Neural crest cell (in vitro differentiated cells): ENCODE data around the gene CDH10. TPM values are rescaled to one million over a fixed set of nuclear protein-coding genes. Genes with fewer than 3 reads are reported as not detected.

Source experiments
- DNase-seq: peaks from one replicate; pipeline ENCODE4 v3.0.0; 2021; ENCODE audit warnings: low read depth, mixed read lengths, low spot score
- H3K27ac Mint-ChIP-seq: one replicate; pipeline ENCODE4 v1.8.0; 2021; ENCODE audit warnings: mild to moderate bottlenecking, mixed read lengths; ENCODE audit not compliant: unreplicated experiment
- H3K27me3 Mint-ChIP-seq: 2 replicates; pipeline ENCODE4 v1.8.0; 2021; ENCODE audit warnings: low read depth, mild to moderate bottlenecking, mixed read lengths
- H3K36me3 Mint-ChIP-seq: 2 replicates; pipeline ENCODE4 v1.8.0; 2021; ENCODE audit warnings: low read depth, mild to moderate bottlenecking, mixed read lengths
- H3K4me1 Mint-ChIP-seq: 2 replicates; pipeline ENCODE4 v1.8.0; 2021; ENCODE audit warnings: mixed read lengths
- H3K4me3 Mint-ChIP-seq: one replicate; pipeline ENCODE4 v1.8.0; 2021; ENCODE audit warnings: mild to moderate bottlenecking, mixed read lengths
- H3K9me3 Mint-ChIP-seq: 2 replicates; pipeline ENCODE4 v1.8.0; 2021; ENCODE audit warnings: mixed read lengths
- CTCF ChIP-seq: fragments of 200-600 bp; sonication (generic); conservative IDR thresholded peaks from 2 replicates; pipeline ENCODE4 v1.5.0; 2021; ENCODE audit warnings: antibody characterized with exemption, mild to moderate bottlenecking
- total RNA-seq: library from RNA; stranded (reverse); gene quantifications from 2 replicates; pipeline ENCODE4 v1.2.1, GENCODE V29; 2021

The CDH10 gene
- total RNA-seq, 1 donor from 2014 or later = 4.8 TPM

GRCh38 chr5:24623624-24624023, 21.2 kb downstream of the CDH10 start:
- Mint-ChIP-seq H3K4me3 (no peak overlapping the region), H3K36me3 (no peaks in the 10 kb centered on the region), H3K4me1 (peaks cover 3% of the 10 kb centered on the region), H3K27me3 (no peaks in the 10 kb centered on the region), H3K9me3 (no peaks in the 10 kb centered on the region), H3K27ac (no peak overlapping the region)
- no peak for TF ChIP-seq CTCF
- no peak for DNase-seq

GRCh38 chr5:24623031-24623430, 21.7 kb downstream of the CDH10 start:
- Mint-ChIP-seq H3K27ac (no peak overlapping the region), H3K27me3 (no peaks in the 10 kb centered on the region), H3K4me3 (no peak overlapping the region), H3K36me3 (no peaks in the 10 kb centered on the region), H3K4me1 (peaks cover 3% of the 10 kb centered on the region), H3K9me3 (no peaks in the 10 kb centered on the region)
- TF ChIP-seq CTCF = no peak
- no peak for DNase-seq

- Mint-ChIP-seq H3K4me1 (peaks cover 3% of the 10 kb centered on the region), H3K4me3 (no peak overlapping the region), H3K36me3 (no peaks in the 10 kb centered on the region), H3K27ac (no peak overlapping the region), H3K9me3 (no peaks in the 10 kb centered on the region), H3K27me3 (no peaks in the 10 kb centered on the region)
- TF ChIP-seq CTCF = no peak
- DNase-seq = no peak
Measured at GRCh38 chr5:24621792-24622191, 23.0 kb downstream of the CDH10 start.

- Mint-ChIP-seq H3K27me3 (no peaks in the 10 kb centered on the region), H3K4me1 (no peaks in the 10 kb centered on the region), H3K27ac (no peak overlapping the region), H3K9me3 (no peaks in the 10 kb centered on the region), H3K36me3 (no peaks in the 10 kb centered on the region), H3K4me3 (no peak overlapping the region)
- DNase-seq = no peak
- TF ChIP-seq CTCF = no peak
Measured at GRCh38 chr5:24616566-24616965, 28.2 kb downstream of the CDH10 start.

- TF ChIP-seq CTCF = no peak
- DNase-seq = no peak
- no peaks in the 10 kb centered on the region for H3K27me3 Mint-ChIP-seq
- H3K9me3 Mint-ChIP-seq = no peaks in the 10 kb centered on the region
- no peaks in the 10 kb centered on the region for H3K36me3 Mint-ChIP-seq
- H3K4me3 Mint-ChIP-seq = no peak overlapping the region
- H3K4me1 Mint-ChIP-seq = no peaks in the 10 kb centered on the region
- no peak overlapping the region for H3K27ac Mint-ChIP-seq
Measured at GRCh38 chr5:24615159-24615558, 29.6 kb downstream of the CDH10 start.

GRCh38 chr5:24609706-24610105, 35.1 kb downstream of the CDH10 start:
- Mint-ChIP-seq H3K36me3 (peaks cover 4% of the 10 kb centered on the region), H3K9me3 (peaks cover 3% of the 10 kb centered on the region), H3K27me3 (no peaks in the 10 kb centered on the region), H3K27ac (no peak overlapping the region), H3K4me3 (no peak overlapping the region), H3K4me1 (peaks cover 6% of the 10 kb centered on the region)
- DNase-seq = no peak
- no peak for TF ChIP-seq CTCF
